PFSK-1 (cell line): ENCODE data around the gene SEZ6L.

Source experiments
- FOXP2 ChIP-seq: optimal IDR thresholded peaks from 2 replicates; pipeline ENCODE3; 2011; ENCODE audit warnings: borderline replicate concordance, control low read depth, inconsistent platforms; ENCODE audit not compliant: insufficient read depth; ENCODE audit errors: extremely low read length, extremely low read depth
- POLR2AphosphoS5 ChIP-seq: IDR thresholded peaks from 2 replicates; pipeline ENCODE4 v1.6.1; 2012; ENCODE audit warnings: low read depth, mild to moderate bottlenecking, control low read depth, low read length, moderate library complexity
- TAF1 ChIP-seq: IDR thresholded peaks from 2 replicates; pipeline ENCODE4 v1.6.1; 2012; ENCODE audit warnings: low read length, control low read depth, borderline replicate concordance; ENCODE audit not compliant: insufficient read depth
- TF ChIP-seq, protein P1 (sequence below), 2 experiments: IDR thresholded peaks; 2 replicates each; pipeline versions ENCODE4 v1.6.1 to v1.8.0; 2011 to 2012; ENCODE audit warnings: low read depth in 2 of 2, low read length in 2 of 2, control low read depth in 1 of 2, inconsistent platforms in 1 of 2, mild to moderate bottlenecking in 1 of 2, moderate library complexity in 1 of 2; ENCODE audit not compliant: insufficient read depth in 1 of 2

DNA sequence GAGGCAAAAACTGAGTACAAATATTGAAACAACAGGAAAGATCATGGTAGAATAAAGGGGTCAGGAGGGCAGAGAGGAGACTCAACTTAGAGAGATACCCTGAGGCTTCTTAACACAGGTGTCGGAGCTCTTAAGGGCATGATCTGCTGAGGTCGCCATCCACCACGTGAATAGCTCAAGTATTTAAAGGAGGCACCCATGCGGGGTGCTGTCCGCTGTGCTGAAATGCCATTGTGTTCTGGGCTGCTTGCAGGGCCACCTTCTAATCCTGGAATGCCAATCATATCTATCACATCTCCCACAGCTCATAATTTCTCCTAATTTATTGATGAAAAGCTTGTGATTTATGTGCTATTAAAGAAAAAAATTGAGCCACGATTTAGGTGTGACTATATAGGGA lies 90.2 kb downstream of the SEZ6L start:
- TF ChIP-seq POLR2AphosphoS5 (no peak), TAF1 (no peak), FOXP2 (no peak)
- TF ChIP-seq, protein P1, sequence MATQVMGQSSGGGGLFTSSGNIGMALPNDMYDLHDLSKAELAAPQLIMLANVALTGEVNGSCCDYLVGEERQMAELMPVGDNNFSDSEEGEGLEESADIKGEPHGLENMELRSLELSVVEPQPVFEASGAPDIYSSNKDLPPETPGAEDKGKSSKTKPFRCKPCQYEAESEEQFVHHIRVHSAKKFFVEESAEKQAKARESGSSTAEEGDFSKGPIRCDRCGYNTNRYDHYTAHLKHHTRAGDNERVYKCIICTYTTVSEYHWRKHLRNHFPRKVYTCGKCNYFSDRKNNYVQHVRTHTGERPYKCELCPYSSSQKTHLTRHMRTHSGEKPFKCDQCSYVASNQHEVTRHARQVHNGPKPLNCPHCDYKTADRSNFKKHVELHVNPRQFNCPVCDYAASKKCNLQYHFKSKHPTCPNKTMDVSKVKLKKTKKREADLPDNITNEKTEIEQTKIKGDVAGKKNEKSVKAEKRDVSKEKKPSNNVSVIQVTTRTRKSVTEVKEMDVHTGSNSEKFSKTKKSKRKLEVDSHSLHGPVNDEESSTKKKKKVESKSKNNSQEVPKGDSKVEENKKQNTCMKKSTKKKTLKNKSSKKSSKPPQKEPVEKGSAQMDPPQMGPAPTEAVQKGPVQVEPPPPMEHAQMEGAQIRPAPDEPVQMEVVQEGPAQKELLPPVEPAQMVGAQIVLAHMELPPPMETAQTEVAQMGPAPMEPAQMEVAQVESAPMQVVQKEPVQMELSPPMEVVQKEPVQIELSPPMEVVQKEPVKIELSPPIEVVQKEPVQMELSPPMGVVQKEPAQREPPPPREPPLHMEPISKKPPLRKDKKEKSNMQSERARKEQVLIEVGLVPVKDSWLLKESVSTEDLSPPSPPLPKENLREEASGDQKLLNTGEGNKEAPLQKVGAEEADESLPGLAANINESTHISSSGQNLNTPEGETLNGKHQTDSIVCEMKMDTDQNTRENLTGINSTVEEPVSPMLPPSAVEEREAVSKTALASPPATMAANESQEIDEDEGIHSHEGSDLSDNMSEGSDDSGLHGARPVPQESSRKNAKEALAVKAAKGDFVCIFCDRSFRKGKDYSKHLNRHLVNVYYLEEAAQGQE (IDR thresholded peaks at IDR 0.05; ENCODE audit: insufficient read depth in 1 of 2, low read depth in 2 of 2, low read length in 2 of 2) = peak; percentile 84 to 94
